Measurements from ENCODE around the gene TMEM92. TPM values are rescaled to one million over a fixed set of nuclear protein-coding genes. Genes with fewer than 3 reads are reported as not detected.
A peak's percentile ranks its signal among the peaks of the same experiment; 100 is the strongest.
"Not testable (repeated sequence)": the region's sequence is repeated elsewhere in the genome, so short reads cannot be mapped to it uniquely, and the experiment has no call there.

The TMEM92 gene
- total and polyA plus RNA-seq, 8 donors: 4.4 to 10.7 (median 6.4) TPM

DNA sequence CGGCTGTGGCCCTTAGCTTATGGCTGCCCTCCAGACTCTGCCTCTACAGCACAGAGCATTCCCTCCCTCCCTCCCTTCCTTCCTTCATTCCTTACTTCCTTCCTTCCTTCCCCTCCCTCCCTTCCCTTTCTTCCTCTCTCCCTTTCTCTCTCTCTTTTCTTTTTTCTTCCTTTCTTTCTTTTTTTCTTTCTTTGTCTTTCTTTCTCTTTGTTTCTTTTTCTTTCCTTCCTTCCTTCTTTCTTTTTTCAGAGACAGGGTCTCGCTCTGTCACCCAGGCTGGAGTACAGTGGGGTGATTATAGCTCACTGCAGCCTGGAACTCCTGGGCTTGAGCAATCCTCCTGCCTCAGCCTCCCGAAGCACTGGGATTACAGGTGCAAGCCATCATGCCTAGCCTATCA lies 11.7 kb downstream of the TMEM92 start:
- intact Hi-C loops (cut with DNase I): no loop called here
- ATAC-seq: no peak
- DNase-seq: no peak
- H3K9me3 ChIP-seq: no peaks in the 10 kb centered on the region
- H3K4me1 ChIP-seq: peaks cover 18 to 88% of the 10 kb centered on the region in 2 donors
- no peak overlapping the region for H3K27ac ChIP-seq
- H3K27me3 ChIP-seq: no peaks in the 10 kb centered on the region
- TF ChIP-seq, protein P1, sequence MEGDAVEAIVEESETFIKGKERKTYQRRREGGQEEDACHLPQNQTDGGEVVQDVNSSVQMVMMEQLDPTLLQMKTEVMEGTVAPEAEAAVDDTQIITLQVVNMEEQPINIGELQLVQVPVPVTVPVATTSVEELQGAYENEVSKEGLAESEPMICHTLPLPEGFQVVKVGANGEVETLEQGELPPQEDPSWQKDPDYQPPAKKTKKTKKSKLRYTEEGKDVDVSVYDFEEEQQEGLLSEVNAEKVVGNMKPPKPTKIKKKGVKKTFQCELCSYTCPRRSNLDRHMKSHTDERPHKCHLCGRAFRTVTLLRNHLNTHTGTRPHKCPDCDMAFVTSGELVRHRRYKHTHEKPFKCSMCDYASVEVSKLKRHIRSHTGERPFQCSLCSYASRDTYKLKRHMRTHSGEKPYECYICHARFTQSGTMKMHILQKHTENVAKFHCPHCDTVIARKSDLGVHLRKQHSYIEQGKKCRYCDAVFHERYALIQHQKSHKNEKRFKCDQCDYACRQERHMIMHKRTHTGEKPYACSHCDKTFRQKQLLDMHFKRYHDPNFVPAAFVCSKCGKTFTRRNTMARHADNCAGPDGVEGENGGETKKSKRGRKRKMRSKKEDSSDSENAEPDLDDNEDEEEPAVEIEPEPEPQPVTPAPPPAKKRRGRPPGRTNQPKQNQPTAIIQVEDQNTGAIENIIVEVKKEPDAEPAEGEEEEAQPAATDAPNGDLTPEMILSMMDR (IDR thresholded peaks at IDR 0.05): no peak
- H3K4me3 ChIP-seq: no peak overlapping the region
- peaks cover 0 to 3% of the 10 kb centered on the region in 2 donors for H3K36me3 ChIP-seq

DNA sequence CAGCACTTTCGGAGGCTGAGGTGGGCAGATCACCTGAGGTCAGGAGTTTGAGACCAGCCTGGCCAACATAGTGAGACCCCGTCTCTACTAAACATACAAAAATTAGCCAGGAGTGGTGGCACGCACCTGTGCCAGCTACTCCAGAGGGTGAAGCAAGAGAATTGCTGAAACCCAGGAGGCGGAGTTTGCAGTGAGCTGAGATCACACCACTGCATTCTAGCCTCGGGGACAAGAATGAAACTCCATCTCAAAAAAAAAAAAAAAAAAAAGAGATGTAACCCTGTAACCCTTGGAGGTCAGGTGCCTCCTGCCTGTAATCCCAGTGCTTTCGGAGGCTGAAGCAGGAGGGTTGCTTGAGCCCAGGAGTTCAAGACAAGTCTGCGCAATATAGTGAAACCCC lies 13.0 kb downstream of the TMEM92 start:
- intact Hi-C loops (cut with DNase I); H3K27ac ChIP-seq; H3K4me3 ChIP-seq; H3K9me3 ChIP-seq; H3K27me3 ChIP-seq; DNase-seq; H3K36me3 ChIP-seq; ATAC-seq: not testable (repeated sequence)
- peaks cover 18 to 80% of the 10 kb centered on the region in 2 donors for H3K4me1 ChIP-seq

DNA sequence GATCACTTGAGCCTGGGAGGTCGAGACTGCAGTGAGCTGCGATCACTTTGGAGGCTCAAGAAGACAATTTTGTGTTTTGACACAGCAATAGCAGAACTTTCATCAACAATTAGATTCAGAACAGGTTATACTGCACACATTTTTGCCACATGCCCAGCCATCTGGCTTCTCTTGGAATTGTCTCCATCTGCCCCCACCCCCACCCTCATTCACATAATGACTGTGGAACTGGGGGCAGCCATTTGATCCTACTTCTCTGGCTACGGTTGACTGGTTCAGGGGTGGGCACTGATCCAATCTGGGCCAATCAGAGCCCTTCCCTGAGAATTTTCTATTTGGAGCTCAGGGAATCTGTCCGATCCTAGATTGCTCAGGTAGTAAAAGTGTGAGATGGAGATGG lies 14.0 kb downstream of the TMEM92 start:
- Histone ChIP-seq H3K4me1 (peaks cover 18 to 71% of the 10 kb centered on the region in 2 donors), H3K4me3 (no peak overlapping the region), H3K36me3 (no peaks in the 10 kb centered on the region), H3K27ac (no peak overlapping the region), H3K9me3 (no peaks in the 10 kb centered on the region), H3K27me3 (no peaks in the 10 kb centered on the region)
- no peak for ATAC-seq
- DNase-seq: no peak
- TF ChIP-seq, protein P1 (IDR thresholded peaks at IDR 0.05): no peak
- intact Hi-C loops (cut with DNase I): no loop called here

DNA sequence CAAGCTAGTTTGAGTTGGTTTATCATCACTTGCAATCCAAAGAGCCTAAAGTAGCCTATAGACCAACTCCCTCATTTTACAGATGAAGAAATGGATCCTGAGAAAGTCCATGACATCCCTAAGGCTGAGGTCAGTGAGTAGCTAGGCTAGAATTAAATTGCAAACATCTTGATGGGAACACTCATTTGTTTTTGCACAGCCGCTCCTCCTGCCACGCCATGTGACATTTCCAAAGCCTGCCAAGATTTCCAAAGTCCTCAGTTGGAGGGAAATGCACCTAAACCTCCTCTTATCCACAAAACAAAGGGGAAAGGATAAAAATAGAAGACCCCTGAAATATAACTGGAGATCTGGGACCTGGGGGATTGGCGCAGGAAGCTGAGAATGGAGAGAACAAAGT lies 15.0 kb downstream of the TMEM92 start:
- Histone ChIP-seq H3K27ac (peak overlapping the region; percentile 86 to 94), H3K36me3 (no peaks in the 10 kb centered on the region), H3K9me3 (no peaks in the 10 kb centered on the region), H3K27me3 (no peaks in the 10 kb centered on the region), H3K4me1 (peaks cover 18 to 63% of the 10 kb centered on the region in 2 donors), H3K4me3 (peak overlapping the region in 1 of 2 donors; percentile 28)
- DNase-seq: no peak
- peak; percentile 37 for ATAC-seq
- TF ChIP-seq, protein P1 (IDR thresholded peaks at IDR 0.05): no peak
- intact Hi-C loops (cut with DNase I): no loop called here

DNA sequence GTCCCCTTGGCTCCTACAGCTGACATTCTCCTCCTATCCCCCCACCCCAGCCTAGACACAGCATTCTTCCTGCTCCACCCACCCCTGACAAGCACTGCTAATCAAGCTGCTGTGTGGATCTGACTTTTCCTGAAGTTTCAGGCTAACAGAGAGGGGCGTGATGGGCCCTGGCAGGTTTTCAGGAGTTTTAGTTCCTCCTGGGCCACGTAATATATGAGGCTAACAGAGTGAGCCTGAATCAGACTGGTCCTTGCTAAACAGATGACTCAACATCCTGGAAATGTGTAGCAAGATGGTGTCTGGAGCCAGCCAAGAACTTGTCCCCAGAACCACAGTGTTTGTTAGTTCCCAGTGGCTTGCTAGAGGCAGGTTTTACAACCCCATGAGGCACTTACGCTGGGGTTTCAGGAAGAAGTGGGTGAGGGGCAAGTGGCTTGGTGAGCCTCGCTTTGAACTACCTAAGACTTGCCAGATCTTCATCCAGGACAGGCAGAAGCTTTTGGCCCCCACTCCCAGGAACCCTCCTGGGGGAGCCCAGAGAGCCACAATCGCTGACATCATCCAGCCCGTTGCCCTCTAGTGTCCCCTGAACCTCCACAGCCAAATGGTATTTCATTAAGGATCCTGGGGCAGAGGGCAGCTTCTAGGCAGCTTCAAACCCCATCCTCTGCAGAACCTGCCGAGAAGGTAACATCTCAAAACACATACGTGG lies 15.9 kb downstream of the TMEM92 start:
- Histone ChIP-seq H3K27me3 (no peaks in the 10 kb centered on the region), H3K36me3 (no peaks in the 10 kb centered on the region), H3K9me3 (no peaks in the 10 kb centered on the region), H3K4me1 (peaks cover 18 to 61% of the 10 kb centered on the region in 2 donors), H3K27ac (peak overlapping the region; percentile 86 to 94), H3K4me3 (peak overlapping the region in 1 of 2 donors; percentile 28)
- TF ChIP-seq, protein P1 (IDR thresholded peaks at IDR 0.05): no peak
- intact Hi-C loops (cut with DNase I): no loop called here
- ATAC-seq (peak; percentile 91), DNase-seq (peak in 2 of 4 donors; percentile 75 to 80)
